SK-N-MC (cell line): ENCODE measurements around the gene TMEM127.

Experiments
- EZH2 ChIP-seq: fragments of 200-600 bp; sonication (generic); IDR thresholded peaks from one replicate; pipeline ENCODE4 v1.6.1; 2017; ENCODE audit warnings: antibody characterized with exemption
- FOXP2 ChIP-seq: optimal IDR thresholded peaks from 2 replicates; pipeline ENCODE3; 2011; ENCODE audit warnings: mild to moderate bottlenecking, moderate library complexity; ENCODE audit not compliant: insufficient read depth; ENCODE audit errors: extremely low read length, control extremely low read depth
- POLR2AphosphoS5 ChIP-seq: IDR thresholded peaks from 2 replicates; pipeline ENCODE4 v1.6.1; 2012; ENCODE audit warnings: mild to moderate bottlenecking, low read depth, low read length, borderline replicate concordance

DNA sequence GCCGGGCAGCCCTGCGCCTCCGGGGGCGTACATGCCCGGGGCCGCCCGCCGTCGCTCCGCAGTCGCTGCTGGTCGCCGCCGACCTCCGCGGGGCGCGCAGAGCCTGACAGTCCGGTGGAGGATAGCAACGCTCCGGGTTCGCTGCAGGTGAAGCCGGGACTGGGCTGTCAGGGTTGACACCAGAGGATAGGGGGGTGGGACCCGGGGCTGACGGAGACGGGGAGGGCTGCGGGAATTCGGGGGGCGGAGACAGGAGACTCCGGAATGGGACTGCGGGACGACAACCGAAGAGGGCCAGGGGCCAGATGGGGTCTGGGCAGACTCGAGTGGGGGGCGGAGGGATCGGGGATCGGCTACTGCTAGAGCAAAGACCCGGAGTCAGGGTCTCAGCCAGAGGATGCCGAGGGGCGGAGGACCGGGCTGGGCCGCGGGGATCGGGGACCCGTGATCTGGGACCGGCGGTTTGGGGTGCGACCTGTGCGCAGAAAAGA lies 403 bp downstream of the TMEM127 start:
- TF ChIP-seq POLR2AphosphoS5: no peak
- TF ChIP-seq EZH2: no peak
- TF ChIP-seq FOXP2: no peak
